A549 treated with dexamethasone at 1 μM for 4 hours (cell line): ENCODE results near the gene PDE12. TPM values are rescaled to one million over a fixed set of nuclear protein-coding genes. Genes with fewer than 3 reads are reported as not detected.

Source experiments
- total RNA-seq: library from RNA; stranded (reverse); fragments of 200-300 nt; extraction: Qiagen RNA extraction; gene quantifications from 5 replicates; pipeline ENCODE4 v1.2.3, GENCODE V29; 2022

Gene PDE12, protein sequence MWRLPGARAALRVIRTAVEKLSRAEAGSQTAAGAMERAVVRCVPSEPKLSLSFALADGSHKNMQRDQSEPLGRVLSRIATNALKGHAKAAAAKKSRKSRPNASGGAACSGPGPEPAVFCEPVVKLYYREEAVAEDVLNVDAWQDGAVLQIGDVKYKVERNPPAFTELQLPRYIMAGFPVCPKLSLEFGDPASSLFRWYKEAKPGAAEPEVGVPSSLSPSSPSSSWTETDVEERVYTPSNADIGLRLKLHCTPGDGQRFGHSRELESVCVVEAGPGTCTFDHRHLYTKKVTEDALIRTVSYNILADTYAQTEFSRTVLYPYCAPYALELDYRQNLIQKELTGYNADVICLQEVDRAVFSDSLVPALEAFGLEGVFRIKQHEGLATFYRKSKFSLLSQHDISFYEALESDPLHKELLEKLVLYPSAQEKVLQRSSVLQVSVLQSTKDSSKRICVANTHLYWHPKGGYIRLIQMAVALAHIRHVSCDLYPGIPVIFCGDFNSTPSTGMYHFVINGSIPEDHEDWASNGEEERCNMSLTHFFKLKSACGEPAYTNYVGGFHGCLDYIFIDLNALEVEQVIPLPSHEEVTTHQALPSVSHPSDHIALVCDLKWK
- total RNA-seq = 14.2 to 20.0 TPM (median 19.1 TPM) in 5 replicates

GRCh38 chr3:57555738-57556458 is at the start of gene PDE12:
Gene PDE12, plus strand, starts transcription at chr3:57556274. Its CDS starts 106 bp downstream, at chr3:57556380.

GRCh38 chr3:57544181-57545125 is 11.6 kb upstream of the PDE12 start, which contains the start of gene DNAH12:
Gene DNAH12, minus strand, starts transcription at chr3:57544344. Its CDS starts 1,474 bp downstream, at chr3:57542870.

DNA sequence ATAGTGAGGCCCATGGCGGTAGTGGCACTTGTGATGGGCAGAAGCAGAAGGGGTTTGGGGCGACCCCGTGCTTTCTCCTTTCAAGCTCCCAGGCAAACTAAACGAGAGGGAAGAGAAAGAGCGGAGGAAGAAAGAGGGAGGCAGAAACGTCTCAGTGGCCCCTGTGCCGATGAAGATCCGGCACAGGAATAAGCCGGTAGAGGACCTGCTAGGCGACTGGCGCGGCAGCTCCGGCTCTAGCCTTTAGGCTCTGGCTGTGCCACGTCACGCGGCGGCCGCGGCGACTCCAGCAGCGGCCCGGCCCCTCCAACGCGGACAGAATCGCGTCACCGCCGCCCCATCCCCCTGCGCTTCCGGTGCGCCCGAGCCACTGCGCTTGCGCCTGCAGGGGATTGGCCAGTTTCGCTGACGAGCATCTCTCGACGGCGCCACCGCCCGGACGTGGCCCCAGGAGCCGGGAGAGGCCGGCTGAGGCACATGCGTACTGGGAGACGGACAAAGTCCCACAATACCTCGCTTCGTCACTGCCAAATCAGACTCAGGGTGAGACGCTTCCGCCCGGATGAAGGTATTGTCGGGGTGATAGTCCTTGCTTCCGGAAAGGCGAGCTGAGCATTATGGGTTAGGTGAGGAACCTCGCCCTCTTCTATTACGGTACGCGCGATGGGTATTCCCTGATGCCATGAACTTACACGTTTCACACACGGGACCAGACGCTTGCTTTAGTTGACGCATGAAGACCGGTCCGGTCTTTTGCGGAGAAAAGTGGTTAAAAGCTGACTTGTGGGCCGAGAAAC is 41.3 kb downstream of the PDE12 start, which contains the start of gene ARF4:
ARF4 (minus strand) TSS at position 218 of the 797 bp plus-strand sequence; CDS start at position 14, 204 bp downstream.

Other genes starting within 250 kb of the PDE12 start
- 0.01 to 0.18 TPM (median 0.07 TPM) in 5 replicates for gene DNAH12, start 11.9 kb upstream of the PDE12 start, total RNA-seq
- 153 to 190 TPM (median 184 TPM) in 5 replicates for gene ARF4, start 41.1 kb downstream of the PDE12 start, total RNA-seq
- gene DENND6A, start 136.8 kb downstream of the PDE12 start, total RNA-seq = 6.9 to 9.4 TPM (median 7.4 TPM) in 5 replicates
- 16.1 to 25.7 TPM (median 24.1 TPM) in 5 replicates for gene SLMAP, start 200.0 kb downstream of the PDE12 start, total RNA-seq